ENCODE results near the gene SLC27A5.

- TF ChIP-seq EZH2 (IDR thresholded peaks at IDR 0.05; ENCODE audit: insufficient read depth, poor library complexity, severe bottlenecking): no peak
- no peak for TF ChIP-seq EZH2phosphoT487 (IDR thresholded peaks at IDR 0.05; ENCODE audit: insufficient read depth, low read depth)
Measured at GRCh38 chr19:58451358-58452101, 60.3 kb downstream of the SLC27A5 start, which contains the start of gene ZNF324B.

Data from GM23248 (cell line).